ENCODE results near the gene ARHGEF28. TPM values are rescaled to one million over a fixed set of nuclear protein-coding genes. Genes with fewer than 3 reads are reported as not detected.

Gene ARHGEF28
- polyA plus RNA-seq, 1 donor from 2014 or later = not detected

- H3K9me3 ChIP-seq (ENCODE audit: low read length) = no peaks in the 10 kb centered on the region
- H2AFZ ChIP-seq (ENCODE audit: low read depth, low read length) = no peak overlapping the region
- H3K4me2 ChIP-seq (ENCODE audit: low read length) = no peak overlapping the region
- H3K9me2 ChIP-seq (ENCODE audit: insufficient read depth, low read length) = no peaks in the 10 kb centered on the region
- no peaks in the 10 kb centered on the region for H3K36me3 ChIP-seq (ENCODE audit: insufficient read depth, low read length)
- no peaks in the 10 kb centered on the region for H3K79me2 ChIP-seq (replicated peaks; ENCODE audit: insufficient read depth, low read length)
- H4K20me1 ChIP-seq (ENCODE audit: insufficient read depth) = no peaks in the 10 kb centered on the region
- no peak overlapping the region for H3K27ac ChIP-seq (ENCODE audit: low read length)
- H3K4me3 ChIP-seq (ENCODE audit: low read length) = no peak overlapping the region
- no peak overlapping the region for H3K9ac ChIP-seq (ENCODE audit: low read length)
- TF ChIP-seq SMC3 (conservative IDR thresholded peaks at IDR 0.05; ENCODE audit: poor library complexity) (no peak), POLR2AphosphoS5 (IDR thresholded peaks at IDR 0.05) (no peak), REST (IDR thresholded peaks at IDR 0.05; ENCODE audit: borderline replicate concordance) (no peak), RAD21 (conservative IDR thresholded peaks at IDR 0.05) (no peak), EP300 (conservative IDR thresholded peaks at IDR 0.05; ENCODE audit: poor library complexity, severe bottlenecking) (no peak), EZH2 (IDR thresholded peaks at IDR 0.05; ENCODE audit: borderline replicate concordance, insufficient read depth, low read length, poor library complexity, severe bottlenecking) (no peak), TAF1 (IDR thresholded peaks at IDR 0.05; ENCODE audit: low read depth) (no peak), MXI1 (conservative IDR thresholded peaks at IDR 0.05; ENCODE audit: poor library complexity, severe bottlenecking) (no peak), CTCF (IDR thresholded peaks at IDR 0.05; ENCODE audit: poor library complexity, severe bottlenecking) (no peak)
- H3K27me3 ChIP-seq (ENCODE audit: insufficient read depth, low read depth, low read length) = no peaks in the 10 kb centered on the region
- no peaks in the 10 kb centered on the region for H3F3A ChIP-seq (ENCODE audit: insufficient read depth, low read length, poor library complexity, severe bottlenecking)
Observed at GRCh38 chr5:73856997-73857396, 231.0 kb downstream of the ARHGEF28 start.

- Histone ChIP-seq H4K20me1 (ENCODE audit: insufficient read depth) (no peaks in the 10 kb centered on the region), H3K9me2 (ENCODE audit: insufficient read depth, low read length) (no peaks in the 10 kb centered on the region), H3K36me3 (ENCODE audit: insufficient read depth, low read length) (no peaks in the 10 kb centered on the region), H3K79me2 (replicated peaks; ENCODE audit: insufficient read depth, low read length) (no peaks in the 10 kb centered on the region), H2AFZ (ENCODE audit: low read depth, low read length) (no peak overlapping the region), H3K27ac (ENCODE audit: low read length) (no peak overlapping the region), H3K4me3 (ENCODE audit: low read length) (no peak overlapping the region), H3K9me3 (ENCODE audit: low read length) (no peaks in the 10 kb centered on the region), H3K9ac (ENCODE audit: low read length) (no peak overlapping the region), H3K4me2 (ENCODE audit: low read length) (no peak overlapping the region), H3F3A (ENCODE audit: insufficient read depth, low read length, poor library complexity, severe bottlenecking) (no peaks in the 10 kb centered on the region), H3K27me3 (ENCODE audit: insufficient read depth, low read depth, low read length) (no peaks in the 10 kb centered on the region)
- no peak for TF ChIP-seq CTCF (IDR thresholded peaks at IDR 0.05; ENCODE audit: poor library complexity, severe bottlenecking)
- no peak for TF ChIP-seq POLR2AphosphoS5 (IDR thresholded peaks at IDR 0.05)
- TF ChIP-seq RAD21 (conservative IDR thresholded peaks at IDR 0.05) = no peak
- no peak for TF ChIP-seq TAF1 (IDR thresholded peaks at IDR 0.05; ENCODE audit: low read depth)
- TF ChIP-seq EZH2 (IDR thresholded peaks at IDR 0.05; ENCODE audit: borderline replicate concordance, insufficient read depth, low read length, poor library complexity, severe bottlenecking) = no peak
- no peak for TF ChIP-seq SMC3 (conservative IDR thresholded peaks at IDR 0.05; ENCODE audit: poor library complexity)
- TF ChIP-seq EP300 (conservative IDR thresholded peaks at IDR 0.05; ENCODE audit: poor library complexity, severe bottlenecking) = no peak
- no peak for TF ChIP-seq MXI1 (conservative IDR thresholded peaks at IDR 0.05; ENCODE audit: poor library complexity, severe bottlenecking)
- no peak for TF ChIP-seq REST (IDR thresholded peaks at IDR 0.05; ENCODE audit: borderline replicate concordance)
Observed at GRCh38 chr5:73857446-73857845, 231.4 kb downstream of the ARHGEF28 start.

All from neural cell (in vitro differentiated cells).